SK-N-SH (cell line): ENCODE measurements around the gene SPON1.

ENCODE experiments used
- POLR2AphosphoS5 ChIP-seq: IDR thresholded peaks from 2 replicates; pipeline ENCODE4 v1.6.1; 2012; ENCODE audit warnings: low read depth, low read length
- RCOR1 ChIP-seq: fragments of 150-350 bp; IDR thresholded peaks from 2 replicates; pipeline ENCODE4 v1.6.1; 2017; ENCODE audit warnings: antibody characterized with exemption, low read length

DNA sequence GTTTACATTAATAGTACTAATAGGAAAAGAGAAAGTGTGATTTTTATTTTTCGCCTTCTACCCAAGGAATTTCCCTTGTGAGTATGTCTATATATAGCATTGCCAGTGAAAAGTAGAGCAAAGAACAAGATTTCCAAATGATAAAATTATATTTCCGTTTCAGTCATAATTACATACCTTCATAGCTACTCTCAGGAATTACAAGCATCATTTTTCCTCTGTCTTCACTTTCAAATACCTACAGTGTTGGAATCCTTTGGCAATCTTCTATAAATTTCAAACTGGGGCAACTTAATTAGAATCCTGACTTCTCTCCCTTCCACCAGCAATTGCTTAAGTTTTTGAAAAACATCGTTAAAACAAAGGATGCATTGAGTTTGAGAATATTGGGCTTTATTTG lies 35.5 kb upstream of the SPON1 start:
- no peak for TF ChIP-seq POLR2AphosphoS5
- no peak for TF ChIP-seq RCOR1
